SK-N-SH treated with all-trans-retinoic acid at 6 μM for 48 hours (cell line): ENCODE data around the gene GALNTL6.

Experiments
- ARNTL ChIP-seq: fragments of 450-650 bp; formaldehyde crosslinking; IDR thresholded peaks from 2 replicates; pipeline ENCODE4 v1.5.0; 2020; ENCODE audit warnings: low read depth, mild to moderate bottlenecking, moderate library complexity, borderline replicate concordance
- ISL1 ChIP-seq: fragments of 250-450 bp; sonication (Bioruptor Pico); IDR thresholded peaks from 2 replicates; pipeline ENCODE4 v2.1.2; 2022; ENCODE audit warnings: mild to moderate bottlenecking, moderate library complexity
- OSR1 ChIP-seq: fragments of 250-450 bp; sonication (Bioruptor Pico); IDR thresholded peaks from 2 replicates; pipeline ENCODE4 v1.8.0; 2022; ENCODE audit warnings: moderate library complexity, mild to moderate bottlenecking, inconsistent platforms
- PPARA ChIP-seq: fragments of 250-450 bp; sonication (Bioruptor Pico); IDR thresholded peaks from 2 replicates; pipeline ENCODE4 v1.5.0; 2020; ENCODE audit warnings: mild to moderate bottlenecking, borderline replicate concordance
- TOX ChIP-seq: fragments of 250-450 bp; sonication (Bioruptor Pico); IDR thresholded peaks from 2 replicates; pipeline ENCODE4 v1.8.0; 2021; ENCODE audit warnings: mild to moderate bottlenecking, moderate library complexity, borderline replicate concordance
- ZFP30 ChIP-seq: fragments of 450-650 bp; formaldehyde crosslinking; IDR thresholded peaks from 2 replicates; pipeline ENCODE4 v1.5.0; 2022; ENCODE audit warnings: mild to moderate bottlenecking, moderate library complexity
- TF ChIP-seq, protein P1 (sequence below): fragments of 250-450 bp; sonication (Bioruptor Pico); IDR thresholded peaks from 2 replicates; pipeline ENCODE4 v1.8.0; 2020; ENCODE audit warnings: mild to moderate bottlenecking, moderate library complexity, borderline replicate concordance
- TF ChIP-seq, protein P2 (sequence below): fragments of 250-450 bp; sonication (Bioruptor Pico); IDR thresholded peaks from 2 replicates; pipeline ENCODE4 v1.5.1; 2020; ENCODE audit warnings: low read depth, mild to moderate bottlenecking, moderate library complexity

DNA sequence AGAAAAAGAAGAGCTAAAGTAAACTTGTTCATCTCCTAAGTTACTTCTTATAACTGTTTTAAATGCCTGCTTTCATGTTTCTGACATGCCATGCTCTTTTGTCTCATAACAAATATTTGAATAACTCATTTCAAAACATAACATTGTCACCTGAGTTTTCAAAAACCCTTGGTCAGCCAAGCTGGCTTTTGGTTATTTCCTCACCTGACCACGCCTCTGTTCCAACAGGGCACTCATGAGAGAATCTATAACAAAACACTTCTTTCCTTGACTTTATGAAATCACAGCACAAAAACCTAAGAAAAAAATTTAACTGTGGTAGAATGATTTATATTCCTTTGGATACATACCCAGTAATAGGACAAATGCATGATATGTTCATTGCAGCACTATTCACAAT lies 1182.5 kb downstream of the GALNTL6 start:
- TF ChIP-seq TOX (CRISPR knock-in tag) (no peak), OSR1 (CRISPR knock-in tag) (no peak), ISL1 (CRISPR knock-in tag) (no peak), ZFP30 (CRISPR knock-in tag) (no peak), PPARA (CRISPR knock-in tag) (no peak), ARNTL (no peak)
- TF ChIP-seq, protein P1, sequence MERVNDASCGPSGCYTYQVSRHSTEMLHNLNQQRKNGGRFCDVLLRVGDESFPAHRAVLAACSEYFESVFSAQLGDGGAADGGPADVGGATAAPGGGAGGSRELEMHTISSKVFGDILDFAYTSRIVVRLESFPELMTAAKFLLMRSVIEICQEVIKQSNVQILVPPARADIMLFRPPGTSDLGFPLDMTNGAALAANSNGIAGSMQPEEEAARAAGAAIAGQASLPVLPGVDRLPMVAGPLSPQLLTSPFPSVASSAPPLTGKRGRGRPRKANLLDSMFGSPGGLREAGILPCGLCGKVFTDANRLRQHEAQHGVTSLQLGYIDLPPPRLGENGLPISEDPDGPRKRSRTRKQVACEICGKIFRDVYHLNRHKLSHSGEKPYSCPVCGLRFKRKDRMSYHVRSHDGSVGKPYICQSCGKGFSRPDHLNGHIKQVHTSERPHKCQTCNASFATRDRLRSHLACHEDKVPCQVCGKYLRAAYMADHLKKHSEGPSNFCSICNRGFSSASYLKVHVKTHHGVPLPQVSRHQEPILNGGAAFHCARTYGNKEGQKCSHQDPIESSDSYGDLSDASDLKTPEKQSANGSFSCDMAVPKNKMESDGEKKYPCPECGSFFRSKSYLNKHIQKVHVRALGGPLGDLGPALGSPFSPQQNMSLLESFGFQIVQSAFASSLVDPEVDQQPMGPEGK (CRISPR knock-in tag): no peak
- TF ChIP-seq, protein P2, sequence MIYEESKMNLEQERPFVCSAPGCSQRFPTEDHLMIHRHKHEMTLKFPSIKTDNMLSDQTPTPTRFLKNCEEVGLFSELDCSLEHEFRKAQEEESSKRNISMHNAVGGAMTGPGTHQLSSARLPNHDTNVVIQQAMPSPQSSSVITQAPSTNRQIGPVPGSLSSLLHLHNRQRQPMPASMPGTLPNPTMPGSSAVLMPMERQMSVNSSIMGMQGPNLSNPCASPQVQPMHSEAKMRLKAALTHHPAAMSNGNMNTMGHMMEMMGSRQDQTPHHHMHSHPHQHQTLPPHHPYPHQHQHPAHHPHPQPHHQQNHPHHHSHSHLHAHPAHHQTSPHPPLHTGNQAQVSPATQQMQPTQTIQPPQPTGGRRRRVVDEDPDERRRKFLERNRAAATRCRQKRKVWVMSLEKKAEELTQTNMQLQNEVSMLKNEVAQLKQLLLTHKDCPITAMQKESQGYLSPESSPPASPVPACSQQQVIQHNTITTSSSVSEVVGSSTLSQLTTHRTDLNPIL: no peak
